Left colon (tissue), 2 donors: ENCODE results near the gene APOBEC4. TPM values are rescaled to one million over a fixed set of nuclear protein-coding genes. Genes with fewer than 3 reads are reported as not detected.
A peak's percentile ranks its signal among the peaks of the same experiment; 100 is the strongest.

Source experiments
- ATAC-seq: fragments of 200-7000 bp; cut with Tn5 transposase; one replicate; pipeline ENCODE4 v1.9.1; 2020; ENCODE audit warnings: mild to moderate bottlenecking, moderate library complexity
- DNase-seq, 2 donors: peaks; one replicate each; pipeline ENCODE4 v3.0.0-alpha.2; 2020
- intact Hi-C, 2 donors: fragments of 100-400 bp; cut with DNase I in 1 of 2; cut with micrococcal nuclease in 1 of 2; formaldehyde crosslinking; loops; one replicate each; pipeline versions ENCODE4 v1.11.2 to v1.14.0; 2022; cut with DNase I, micrococcal nuclease
- total RNA-seq, 2 donors: library from RNA; stranded (reverse); fragmentation: NEBNext Ultra II Directional; extraction: Animal tissue kit (Norgen Biotek cat#: 25700); gene quantifications; one replicate each; pipeline ENCODE4 v1.2.1, GENCODE V29; 2021
- donor health status: DM: no; HTN: no; CAD: no.
- donor health status: DM: yes; HTN: yes; CAD: no.

APOBEC4 gene
- total RNA-seq, 2 donors from 2014 or later, result 0.25 TPM; not detected in 1

GRCh38 chr1:183676586-183677189 is 23.6 kb upstream of the APOBEC4 start:
- intact Hi-C loops, result no loop called here
- no peak for ATAC-seq
- DNase-seq, result no peak

- ATAC-seq (no peak), DNase-seq (no peak)
- intact Hi-C loops, result no loop called here
Observed at GRCh38 chr1:183675883-183676585, 22.9 kb upstream of the APOBEC4 start.

- DNase-seq (no peak), ATAC-seq (no peak)
- intact Hi-C loops, result no loop called here
Observed at GRCh38 chr1:183675381-183675780, 22.3 kb upstream of the APOBEC4 start.

- DNase-seq (no peak), ATAC-seq (no peak)
- intact Hi-C loops, result no loop called here
Observed at GRCh38 chr1:183674886-183675285, 21.8 kb upstream of the APOBEC4 start.

- intact Hi-C loops, result no loop called here
- DNase-seq (no peak), ATAC-seq (no peak)
Observed at GRCh38 chr1:183674339-183674738, 21.2 kb upstream of the APOBEC4 start.

GRCh38 chr1:183673605-183674323 is 20.6 kb upstream of the APOBEC4 start:
- ATAC-seq, result no peak
- DNase-seq, result no peak
- intact Hi-C loops, result no loop called here

- ATAC-seq (no peak), DNase-seq (no peak)
- intact Hi-C loops, result no loop called here
Observed at GRCh38 chr1:183670169-183670568, 17.1 kb upstream of the APOBEC4 start.

GRCh38 chr1:183656355-183656754 is 3.2 kb upstream of the APOBEC4 start:
- ATAC-seq, result no peak
- intact Hi-C loops, result loop anchor here in 1 of 2 donors (10.0 kb wide), 1 partner anchor 258 kb away; no protein-coding TSS in a partner anchor
- no peak for DNase-seq

- DNase-seq, result peak; percentile 59 to 88
- intact Hi-C loops, result loop anchor here in 1 of 2 donors (10.0 kb wide), 1 partner anchor 259 kb away; no protein-coding TSS in a partner anchor
- peak; percentile 46 for ATAC-seq
Observed at GRCh38 chr1:183655562-183656075, 2.5 kb upstream of the APOBEC4 start.

GRCh38 chr1:183654706-183655105 is 1.6 kb upstream of the APOBEC4 start:
- intact Hi-C loops, result loop anchor here (5.0 to 10.0 kb wide), 2 partner anchors 260 to 263 kb away; no protein-coding TSS in a partner anchor
- ATAC-seq, result no peak
- DNase-seq, result no peak

GRCh38 chr1:183653876-183654451 is 848 bp upstream of the APOBEC4 start:
- DNase-seq, result no peak
- no peak for ATAC-seq
- intact Hi-C loops, result loop anchor here (5.0 to 10.0 kb wide), 2 partner anchors 261 to 263 kb away; no protein-coding TSS in a partner anchor

- DNase-seq, result peak in 1 of 2 donors; percentile 6
- intact Hi-C loops, result loop anchor here (5.0 to 10.0 kb wide), 2 partner anchors 261 to 264 kb away; no protein-coding TSS in a partner anchor
- ATAC-seq, result peak; percentile 12
Observed at GRCh38 chr1:183653462-183653794, 312 bp upstream of the APOBEC4 start.

- DNase-seq (no peak), ATAC-seq (peak; percentile 15)
- intact Hi-C loops, result loop anchor here (5.0 to 10.0 kb wide), 2 partner anchors 263 to 265 kb away; no protein-coding TSS in a partner anchor
Observed at GRCh38 chr1:183652107-183652506, 1.0 kb downstream of the APOBEC4 start.

GRCh38 chr1:183651612-183652011 is 1.5 kb downstream of the APOBEC4 start:
- DNase-seq (no peak), ATAC-seq (no peak)
- intact Hi-C loops, result loop anchor here (5.0 to 10.0 kb wide), 2 partner anchors 263 to 266 kb away; no protein-coding TSS in a partner anchor

- ATAC-seq, result no peak
- intact Hi-C loops, result no loop called here
- DNase-seq, result no peak
Observed at GRCh38 chr1:183648042-183648441, 5.1 kb downstream of the APOBEC4 start.

GRCh38 chr1:183646776-183647175 is 6.3 kb downstream of the APOBEC4 start:
- ATAC-seq, result no peak
- intact Hi-C loops, result no loop called here

GRCh38 chr1:183645531-183645930 is 7.6 kb downstream of the APOBEC4 start:
- peak; percentile 92 for ATAC-seq
- no peak for DNase-seq
- intact Hi-C loops, result no loop called here

More at GRCh38 chr1:183646776-183647175, 6.3 kb downstream of the APOBEC4 start:
- no peak for DNase-seq

GRCh38 chr1:183642166-183642565 is 10.9 kb downstream of the APOBEC4 start:
- ATAC-seq (no peak), DNase-seq (no peak)
- intact Hi-C loops, result no loop called here

- no peak for ATAC-seq
- intact Hi-C loops, result no loop called here
- no peak for DNase-seq
Observed at GRCh38 chr1:183640193-183640592, 12.9 kb downstream of the APOBEC4 start.
